Activated naive CD4-positive, alpha-beta T cell treated with anti-CD3 and anti-CD28 coated beads, Interleukin-2, amount 50 U/mL, for 16 hours (primary cell): Measurements from ENCODE around the gene EPHA7.

ENCODE experiments used
- DNase-seq: peaks from one replicate; pipeline ENCODE4 v3.0.0-alpha.2; 2020

Gene EPHA7

DNA sequence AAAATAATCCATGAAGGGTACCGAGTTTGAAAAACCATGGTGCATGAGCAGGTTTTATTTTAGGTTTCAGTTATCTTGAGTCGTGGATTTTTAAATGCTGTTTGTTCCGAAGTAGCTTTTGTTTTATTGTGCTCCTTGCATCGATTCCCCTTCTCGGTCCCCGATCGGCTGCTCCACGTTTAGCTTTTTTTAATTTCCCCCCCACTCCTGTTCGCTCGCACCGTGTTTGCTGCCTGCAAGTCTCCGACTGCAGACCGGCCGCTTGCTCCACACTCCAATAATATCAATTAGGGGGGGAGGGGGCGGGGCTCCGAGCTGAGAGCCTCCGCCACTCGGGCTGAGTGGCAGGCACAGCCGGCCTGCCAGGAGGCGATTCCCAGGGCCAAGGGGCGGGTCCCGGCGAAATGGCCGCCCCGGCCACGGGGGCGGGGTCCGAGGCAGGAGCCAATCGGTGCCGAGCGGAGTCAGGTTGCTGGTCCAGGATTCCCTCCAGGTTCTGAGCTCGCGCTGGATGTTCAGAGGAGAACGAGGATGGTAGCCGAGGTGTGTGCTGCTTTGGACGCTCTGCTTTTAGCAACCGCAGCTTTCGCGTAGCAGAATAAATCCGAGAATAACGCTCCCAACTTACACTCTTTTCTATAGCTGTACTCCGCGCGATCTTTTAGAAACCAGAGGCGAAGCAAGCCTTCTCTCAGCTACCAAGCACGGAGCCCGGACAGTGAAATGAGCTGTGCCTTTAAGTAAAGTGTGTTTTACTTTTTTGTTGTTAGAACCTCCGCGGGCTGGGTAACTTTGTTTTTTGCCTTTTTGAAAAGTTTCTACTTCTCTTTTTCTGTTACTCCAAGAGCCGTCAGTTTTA, at the start of gene EPHA7:
Gene EPHA7, minus strand, starts transcription at position 256 of the 859 bp plus-strand sequence. Its CDS starts 218 bp downstream, at position 38.
- DNase-seq: peak; percentile 29

DNA sequence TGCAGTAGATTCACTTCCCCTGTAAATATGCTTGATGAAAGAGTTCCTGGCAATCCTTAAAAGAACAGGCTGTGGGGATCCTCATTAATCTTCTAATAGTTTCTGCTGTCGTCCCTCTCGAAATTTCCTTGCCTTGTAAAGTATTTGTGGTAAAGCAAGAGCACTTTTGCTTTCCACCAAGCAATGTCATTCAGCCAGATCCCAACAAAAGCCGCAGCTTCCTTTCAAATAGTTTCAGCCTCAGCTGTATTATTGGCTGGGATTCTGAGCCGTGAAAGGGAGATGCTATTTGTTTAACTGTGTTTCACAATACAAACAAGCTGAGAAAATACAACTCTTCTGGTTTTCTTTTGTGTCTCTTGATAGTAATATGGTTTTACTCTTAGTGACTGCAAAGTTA, 48.9 kb upstream of the EPHA7 start:
- no peak for DNase-seq

DNA sequence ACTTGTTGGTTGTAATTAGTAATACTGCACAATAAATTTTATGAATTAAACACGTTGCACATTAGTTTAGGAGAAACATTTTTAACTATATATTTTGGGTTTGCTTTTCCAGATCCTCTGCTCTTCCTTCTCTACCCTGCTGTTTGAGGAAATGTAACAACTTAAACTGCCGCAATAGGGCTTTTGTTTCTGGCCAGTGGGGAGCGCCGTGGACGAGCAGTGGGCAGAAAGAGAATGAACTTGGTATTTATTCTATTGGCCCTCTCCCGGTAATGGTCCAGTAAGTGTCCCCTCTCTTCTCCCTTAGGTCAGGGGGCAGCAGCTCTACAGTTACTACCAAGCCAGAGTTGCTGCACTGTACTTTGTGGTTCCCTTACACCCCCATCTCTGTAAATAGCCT, 35.2 kb upstream of the EPHA7 start:
- DNase-seq: no peak

DNA sequence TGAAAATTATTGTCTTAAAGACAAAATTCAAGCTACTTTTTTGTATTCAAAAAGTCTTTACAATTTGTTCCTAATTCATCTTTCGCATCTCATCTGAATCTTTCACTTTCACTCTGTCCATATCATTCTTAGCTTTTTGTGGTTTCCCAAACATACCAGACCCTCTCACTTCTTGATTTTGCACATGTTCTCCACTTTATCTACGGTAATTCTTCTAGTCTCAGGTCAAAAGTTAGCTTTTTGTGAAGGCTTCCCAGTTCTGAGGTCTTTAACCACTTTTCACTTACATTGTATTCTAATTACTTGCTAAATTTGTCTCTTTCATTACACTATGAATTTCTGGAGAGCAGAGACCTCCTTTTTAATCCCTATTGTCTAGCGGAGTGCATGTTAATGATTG, 34.6 kb upstream of the EPHA7 start:
- DNase-seq: no peak

DNA sequence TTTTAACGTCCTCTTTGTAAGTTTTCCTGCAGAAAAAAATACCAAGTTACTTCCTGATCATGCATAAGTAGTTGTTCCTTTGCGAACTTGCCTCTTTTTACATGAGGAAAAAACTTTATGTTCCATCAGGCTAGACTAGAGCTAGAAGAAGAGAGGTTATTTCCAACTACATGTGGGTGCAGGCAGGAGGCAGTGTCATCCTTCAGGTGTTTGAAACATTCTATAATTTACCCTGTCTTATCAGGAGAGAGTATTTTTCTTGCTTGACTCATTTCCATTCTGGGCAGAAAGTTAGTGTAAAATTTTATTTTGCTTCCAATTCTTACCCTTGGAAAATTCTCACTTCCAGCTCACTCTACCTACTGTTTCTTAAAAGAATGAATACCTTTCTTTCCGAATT, 28.5 kb upstream of the EPHA7 start:
- DNase-seq: no peak

DNA sequence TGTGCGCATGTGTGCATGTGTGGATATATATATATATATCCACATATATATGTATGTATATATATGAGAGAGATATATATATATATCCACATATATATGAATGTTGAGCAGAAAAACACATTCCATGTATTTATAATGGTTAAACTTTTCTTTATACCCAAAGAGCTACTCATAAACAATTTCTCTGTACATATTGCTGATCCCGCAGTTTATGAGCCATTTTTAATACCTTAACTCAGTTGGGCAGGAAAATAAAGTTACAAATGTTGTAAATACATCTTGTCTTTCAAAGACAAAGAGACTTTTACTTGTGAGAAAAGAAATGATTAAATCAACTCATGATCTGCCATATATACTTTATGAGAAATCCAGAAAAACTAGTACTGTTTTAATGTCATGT, 18.1 kb upstream of the EPHA7 start:
- DNase-seq: no peak

DNA sequence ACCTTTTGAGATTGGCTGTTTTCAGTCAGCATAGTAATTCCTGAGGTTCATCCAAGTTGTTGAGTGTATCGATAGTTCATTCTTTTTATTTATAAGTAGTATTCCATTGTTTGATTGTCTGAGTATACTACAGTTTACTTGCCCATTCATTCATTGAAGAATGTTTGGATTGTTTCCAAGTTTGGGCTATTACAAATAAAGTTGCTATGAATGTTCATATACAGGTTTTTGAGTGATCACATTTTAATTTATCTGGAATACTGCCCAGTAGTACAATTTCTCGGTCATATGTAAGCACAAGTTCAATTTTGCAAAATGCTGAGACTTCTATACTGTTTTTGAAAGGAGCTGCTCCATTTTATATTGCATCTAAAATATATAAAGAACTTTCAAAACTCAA, 14.2 kb upstream of the EPHA7 start:
- DNase-seq: no peak

DNA sequence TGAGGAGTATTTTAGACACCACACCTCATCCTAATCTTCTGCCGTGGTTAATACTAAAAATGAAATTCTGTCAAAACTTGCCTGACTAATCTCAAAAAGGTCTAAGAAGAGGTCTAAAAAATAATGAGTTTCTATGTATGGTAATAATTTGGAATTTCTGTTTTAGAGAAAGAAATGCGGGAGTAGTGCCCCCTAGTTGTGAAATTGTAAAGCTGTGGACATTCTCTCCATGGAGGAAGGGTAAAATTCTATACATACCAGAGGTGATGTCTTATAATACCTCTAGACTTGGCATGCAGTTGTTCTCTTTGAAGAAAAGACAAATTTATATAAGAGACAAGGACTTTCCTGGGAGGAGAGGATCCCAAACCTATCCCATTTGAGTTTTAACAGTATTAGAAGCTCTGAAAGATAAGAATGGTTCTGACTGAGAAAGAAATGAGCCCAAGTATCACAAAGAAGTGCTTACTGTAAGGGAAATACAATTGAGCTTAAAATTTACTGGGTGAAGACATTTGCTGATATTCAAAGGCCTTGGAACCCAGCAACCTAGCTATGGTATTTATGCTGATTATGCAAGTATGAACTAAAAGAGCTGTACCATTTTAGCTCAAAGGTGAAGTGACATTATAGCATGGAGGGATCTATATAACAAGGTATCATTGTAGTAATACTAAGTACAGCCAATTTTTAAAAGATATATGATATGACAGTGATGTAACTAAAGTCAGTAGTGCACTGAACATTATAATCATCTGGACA, 5.1 kb upstream of the EPHA7 start:
- DNase-seq: no peak

DNA sequence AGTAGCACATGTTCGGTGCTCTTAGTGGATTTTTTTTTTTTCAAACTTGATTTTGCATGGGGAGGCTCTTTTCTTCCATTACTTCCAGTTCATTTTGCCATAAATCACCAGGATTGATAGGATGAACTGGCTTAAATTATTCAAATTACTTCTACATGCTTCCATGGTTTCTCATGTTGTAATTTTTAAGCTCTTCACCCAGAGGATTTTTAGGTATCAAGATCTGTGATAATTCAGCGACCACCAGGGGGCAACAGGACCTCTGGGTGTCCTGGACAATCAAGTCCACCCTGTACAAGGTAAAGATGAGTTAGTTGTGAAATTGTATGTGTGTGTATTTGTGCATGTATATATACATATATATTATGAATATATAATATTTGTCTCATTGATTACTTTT, 4.2 kb upstream of the EPHA7 start:
- DNase-seq: no peak

DNA sequence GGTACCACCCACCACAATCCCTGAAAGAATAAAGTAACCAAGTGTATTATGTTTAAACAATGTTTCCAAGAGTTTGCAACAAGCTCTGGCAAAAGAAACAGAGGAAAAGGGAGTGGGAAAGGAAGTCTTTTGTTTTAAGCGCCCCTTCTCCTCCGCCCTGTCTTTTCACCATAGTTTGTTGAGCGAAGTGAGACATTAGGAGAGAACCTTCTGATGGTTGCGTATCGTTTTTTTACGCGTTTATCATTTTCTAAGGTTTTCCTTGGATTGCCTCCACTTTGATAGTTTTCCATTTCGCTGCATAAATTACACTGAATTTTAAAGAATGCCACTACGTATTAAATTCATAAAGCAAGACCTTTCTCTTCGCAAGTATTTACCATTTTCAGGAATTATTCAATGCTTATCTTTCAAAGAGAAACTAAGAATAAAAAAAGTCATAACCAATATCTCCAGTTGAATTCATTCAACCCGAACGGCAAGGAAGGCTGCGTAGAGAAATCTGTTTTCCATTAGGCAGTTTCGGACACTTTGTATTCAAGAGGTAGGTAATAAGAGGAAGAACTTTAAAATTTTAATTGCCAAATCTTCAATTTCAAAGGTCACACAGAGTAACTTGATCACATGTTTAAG, 920 bp upstream of the EPHA7 start:
- DNase-seq: no peak

DNA sequence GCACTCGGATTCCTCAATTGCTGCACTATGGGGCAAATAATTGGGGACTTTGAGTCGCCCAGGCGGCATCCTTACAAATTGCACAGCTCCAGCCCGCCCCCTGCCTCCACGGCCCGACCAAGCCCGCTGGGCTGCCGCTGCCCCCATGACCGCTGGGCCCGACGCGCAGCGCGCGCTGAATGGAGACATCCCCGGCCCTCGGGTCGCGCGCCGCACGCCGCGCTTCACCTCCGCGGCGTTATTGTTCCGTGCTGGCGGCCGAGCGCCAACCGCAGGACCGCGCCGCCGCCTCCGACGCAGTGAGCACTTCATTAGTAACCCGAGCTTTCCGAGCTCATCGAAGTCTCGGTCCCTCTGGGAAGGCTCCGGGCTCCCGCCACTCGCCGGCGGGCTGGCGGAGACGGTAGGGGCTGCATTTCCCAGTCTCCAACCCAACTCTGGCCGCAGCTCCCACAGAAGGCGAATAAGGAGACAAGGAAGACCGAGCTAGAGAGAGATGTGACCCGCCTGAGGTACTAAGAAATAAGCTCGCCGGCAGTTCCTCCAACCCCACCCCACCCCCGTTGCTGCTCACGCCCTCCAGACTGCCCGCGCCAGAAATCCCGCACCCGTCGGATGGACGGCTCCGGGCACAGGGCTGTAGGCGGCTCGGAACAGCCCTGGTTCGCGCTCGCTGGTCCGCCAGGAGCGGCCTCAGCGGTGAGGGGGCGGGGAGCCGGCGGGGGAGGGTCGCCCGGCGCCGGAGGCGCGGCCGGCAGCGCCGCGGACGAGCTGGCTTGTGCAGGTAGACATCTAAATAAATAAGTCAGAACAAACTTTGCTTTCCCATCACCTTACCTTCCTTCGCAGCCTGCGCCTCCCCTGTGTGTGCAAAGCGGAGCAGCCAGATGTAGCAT, 703 bp downstream of the EPHA7 start:
- DNase-seq: no peak

DNA sequence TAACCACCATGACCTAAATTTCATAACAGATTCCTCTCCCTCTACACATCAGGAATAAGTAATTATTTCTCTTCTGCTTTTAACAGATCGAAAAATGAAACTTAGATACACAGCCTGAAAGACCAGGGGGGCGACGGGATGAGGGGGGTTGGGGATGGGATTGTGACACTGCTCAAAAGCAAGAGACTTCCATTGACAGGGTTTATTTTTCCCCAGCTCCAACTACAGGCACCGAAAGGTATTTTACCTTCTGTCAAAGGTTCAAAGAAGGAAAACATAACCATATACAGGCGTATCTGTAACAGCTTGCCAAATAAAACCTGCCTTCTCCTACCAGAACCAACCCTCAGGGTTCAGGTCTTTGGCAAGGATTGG, 1.3 kb downstream of the EPHA7 start:
- DNase-seq: no peak

DNA sequence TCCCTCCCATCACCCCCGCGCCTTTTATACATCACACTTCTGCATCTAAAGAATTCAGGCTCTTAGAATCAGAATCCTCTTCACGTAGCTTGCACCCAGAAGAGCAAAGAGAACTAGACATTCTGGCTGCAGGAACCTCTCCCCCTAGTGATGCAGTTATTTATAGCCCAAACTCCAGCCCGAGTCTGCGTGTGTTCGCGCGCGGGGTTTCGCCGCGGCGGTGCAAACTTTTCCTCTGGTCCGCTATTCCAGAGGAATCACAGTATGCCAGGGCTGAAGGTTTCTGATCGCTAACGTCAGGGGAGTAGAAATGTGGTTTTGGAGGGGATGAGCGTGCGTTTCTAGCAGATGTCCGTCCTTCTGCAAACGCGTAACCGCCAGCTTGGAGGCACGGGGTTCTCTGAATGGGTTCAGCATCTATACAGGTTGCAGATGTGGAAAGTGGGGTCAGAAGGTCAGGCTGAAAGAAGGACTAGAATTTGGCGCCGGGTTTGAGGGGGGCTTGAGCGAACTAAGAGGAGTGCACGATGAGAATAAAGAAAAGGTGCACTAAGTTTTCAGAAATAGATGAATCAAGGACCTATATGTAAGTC, 1.8 kb downstream of the EPHA7 start:
- DNase-seq: no peak

DNA sequence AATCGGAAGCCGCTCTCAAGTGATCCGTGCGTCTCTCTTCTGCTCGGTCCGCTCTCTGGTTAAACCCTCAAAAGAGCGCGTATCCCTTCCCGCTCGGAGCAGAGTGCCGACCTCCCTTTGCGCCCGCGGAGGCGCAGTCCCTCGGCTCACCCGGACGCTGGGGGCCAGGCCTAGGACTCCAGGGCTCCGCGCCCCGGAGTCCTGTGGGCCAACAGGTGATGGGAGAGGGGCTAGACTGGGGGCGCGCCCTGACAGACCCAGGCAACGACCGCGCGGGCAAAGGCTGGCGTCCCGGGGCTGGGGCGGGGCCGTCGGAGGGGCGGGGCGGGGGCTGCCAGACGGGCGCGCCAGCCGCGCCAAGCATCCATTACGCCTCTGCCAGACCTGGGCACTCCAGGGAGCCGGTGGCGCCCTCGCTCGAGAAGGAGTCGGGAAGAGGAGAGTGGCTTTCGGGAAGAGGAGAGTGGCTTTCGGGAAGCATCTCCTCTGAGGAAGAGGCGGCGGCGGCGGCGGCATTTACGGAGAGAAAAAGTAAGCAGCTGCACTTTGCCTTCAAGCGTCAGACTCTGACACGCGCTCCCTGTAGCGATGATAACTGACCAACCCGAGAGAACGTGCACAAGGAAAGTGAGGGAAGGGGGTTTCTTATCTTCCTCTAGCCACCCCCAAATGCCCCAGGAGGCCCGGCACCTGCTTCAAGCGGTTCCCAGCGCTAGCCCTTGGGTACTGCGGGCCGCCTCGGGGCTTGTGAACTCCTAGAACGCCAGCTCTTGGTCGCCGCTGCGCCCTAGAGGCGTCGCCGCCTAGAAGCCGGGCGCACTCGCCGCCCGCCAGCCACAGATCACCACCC, 2.6 kb downstream of the EPHA7 start:
- no peak for DNase-seq

DNA sequence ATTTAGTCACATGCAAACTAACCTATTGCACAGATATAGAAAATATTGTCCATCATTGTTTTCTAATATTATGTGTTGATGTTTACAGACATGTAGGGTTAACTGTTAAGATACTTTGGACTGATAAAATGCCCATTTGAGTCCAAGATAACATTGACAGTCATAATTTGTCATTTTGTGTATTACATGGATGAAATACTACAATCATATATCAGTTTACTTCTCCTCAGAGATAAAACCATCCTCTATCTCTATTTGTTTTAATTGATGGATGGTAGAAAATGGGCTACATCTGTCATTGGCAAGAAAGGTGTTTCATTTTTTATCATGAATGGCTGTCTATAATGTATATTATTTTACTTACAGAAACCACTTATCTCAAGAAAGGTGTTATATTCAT, 6.2 kb downstream of the EPHA7 start:
- no peak for DNase-seq

DNA sequence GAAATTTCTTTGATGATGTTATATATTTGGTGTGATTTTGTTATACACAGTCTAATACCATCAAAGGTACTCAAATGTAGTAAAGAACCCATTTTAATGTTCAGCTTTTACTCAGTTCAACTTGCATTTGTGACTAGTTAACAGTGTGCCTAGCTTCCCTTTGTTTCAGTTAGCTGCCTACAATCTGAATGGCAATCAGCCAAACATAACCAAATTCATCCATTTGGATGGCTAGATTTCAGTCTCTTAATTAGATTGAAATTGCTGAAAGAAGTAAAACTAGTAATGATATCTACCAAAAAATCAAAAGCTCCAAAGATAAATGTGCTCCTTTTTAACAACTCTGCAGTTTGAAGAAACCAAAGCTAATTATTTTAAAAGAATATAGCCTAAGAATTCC, 6.9 kb downstream of the EPHA7 start:
- no peak for DNase-seq

DNA sequence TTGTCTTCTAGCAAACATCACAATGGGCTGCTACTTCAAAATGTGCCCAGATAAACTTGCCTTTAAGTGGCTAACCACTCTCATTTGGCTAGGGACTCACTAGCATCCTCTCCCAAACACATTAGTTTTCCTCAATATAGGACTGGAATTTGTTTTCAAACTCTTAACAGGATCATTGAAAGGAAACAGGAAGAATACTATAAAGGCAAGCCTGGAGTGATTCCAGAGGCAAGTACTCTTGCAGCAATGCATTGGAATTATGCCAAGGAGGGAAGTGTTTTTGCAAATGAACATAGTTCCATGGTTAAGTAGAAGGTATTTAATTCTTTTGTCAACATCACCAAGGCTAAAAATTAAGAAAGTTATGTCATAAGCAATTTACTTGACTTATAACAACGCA, 12.2 kb downstream of the EPHA7 start:
- DNase-seq: no peak

DNA sequence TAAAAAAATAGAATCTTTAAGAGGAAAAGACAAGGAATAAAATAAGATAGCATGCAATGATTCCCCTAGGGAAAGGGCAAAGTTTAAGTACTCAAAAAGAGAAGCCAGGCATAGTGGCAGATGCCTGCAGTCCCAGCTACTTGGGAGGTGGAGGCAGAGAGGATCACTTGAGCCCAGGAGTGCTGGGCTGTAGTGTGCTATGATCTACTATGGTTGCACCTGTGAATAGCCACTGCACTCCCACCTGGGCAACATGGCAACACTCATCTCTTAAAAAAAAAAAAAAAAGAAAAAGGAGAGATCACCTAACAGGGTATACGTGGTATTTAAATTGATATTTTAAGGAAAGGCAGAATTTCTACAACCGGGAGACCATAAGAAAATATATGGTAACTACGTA, 16.0 kb downstream of the EPHA7 start:
- no peak for DNase-seq

DNA sequence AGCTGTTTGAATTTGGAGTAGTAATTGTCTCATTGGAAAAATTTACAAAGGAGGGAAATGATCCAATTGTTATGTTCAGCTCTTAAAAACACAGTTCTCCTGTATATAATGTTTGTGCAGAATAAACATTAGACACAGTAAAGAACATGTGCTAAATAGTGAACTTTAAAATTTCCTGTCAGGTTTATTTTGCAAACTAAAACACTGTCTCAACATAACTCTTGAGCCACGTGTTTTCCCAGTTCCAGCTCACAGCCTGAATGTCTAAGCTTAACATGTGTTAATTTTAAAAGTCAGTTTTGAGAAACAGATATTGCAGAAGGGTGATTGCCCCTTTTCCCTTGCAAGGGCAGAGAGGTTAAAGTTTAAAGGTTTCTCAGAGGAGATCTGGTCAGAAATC, 20.6 kb downstream of the EPHA7 start:
- no peak for DNase-seq

DNA sequence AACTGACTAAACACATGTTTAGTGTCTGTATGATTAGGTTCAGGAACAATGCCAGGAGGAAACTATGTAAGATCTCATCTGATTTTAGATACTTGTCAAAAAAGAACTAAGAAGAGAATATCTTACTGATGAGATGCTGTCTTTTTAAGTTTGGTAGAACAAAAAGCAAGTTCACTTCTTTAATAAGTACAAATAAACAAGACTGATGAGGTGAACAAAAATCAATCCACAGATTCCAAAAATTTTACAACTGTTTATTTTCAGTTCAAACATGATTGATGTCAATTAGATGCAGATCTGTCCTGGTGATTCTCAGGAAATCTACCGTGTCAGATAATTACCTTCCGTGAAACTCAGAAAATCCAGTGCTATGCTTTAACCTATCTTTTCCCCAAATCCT, 24.9 kb downstream of the EPHA7 start:
- no peak for DNase-seq

DNA sequence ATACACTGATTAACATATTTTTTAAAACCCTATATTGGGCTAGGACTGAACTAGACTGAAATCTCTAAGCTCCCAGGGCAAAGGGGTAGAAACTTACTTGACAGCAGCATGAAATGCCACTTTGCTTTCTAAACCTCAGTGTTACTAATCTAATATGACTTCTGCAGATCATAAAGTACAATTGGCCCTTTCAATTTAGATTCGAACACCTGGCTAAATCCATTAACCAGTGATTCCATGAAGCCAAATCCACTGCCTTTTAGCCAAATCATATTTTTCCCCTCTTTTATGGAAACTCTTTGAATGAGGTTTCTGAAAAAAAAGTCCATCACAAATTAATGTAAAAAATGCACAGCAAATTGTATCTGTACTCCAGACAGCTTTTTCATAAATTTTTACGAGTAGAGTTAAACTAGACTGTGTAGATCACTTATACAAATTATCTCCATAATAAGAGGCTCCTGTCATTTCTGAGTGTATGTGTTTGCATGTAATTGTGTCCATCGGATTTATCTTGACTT, 25.7 kb downstream of the EPHA7 start:
- DNase-seq: no peak
